NCI-H146 treated with DMSO at 0.1 percent for 48 hours (cell line): ENCODE measurements around the gene AMZ1.
"Not testable (repeated sequence)": the region's sequence is repeated elsewhere in the genome, so short reads cannot be mapped to it uniquely, and the experiment has no call there.

Experiments
- DNase-seq: peaks from one replicate; lab custom pipeline; 2025; ENCODE audit not compliant: unreplicated experiment; lab: John Stamatoyannopoulos, UW

AMZ1 gene

GRCh38 chr7:2725178-2726105 lies 37.4 kb downstream of the AMZ1 start:
- DNase-seq, result no peak

GRCh38 chr7:2726316-2727018 lies 38.5 kb downstream of the AMZ1 start:
- DNase-seq, result no peak

GRCh38 chr7:2727206-2727605 lies 39.2 kb downstream of the AMZ1 start:
- not testable (repeated sequence) for DNase-seq

- no peak for DNase-seq
These were observed 40.5 kb downstream of the AMZ1 start for GRCh38 chr7:2728316-2729030.

GRCh38 chr7:2729031-2729892 lies 41.3 kb downstream of the AMZ1 start:
- DNase-seq, result no peak

- no peak for DNase-seq
These were observed 42.1 kb downstream of the AMZ1 start for GRCh38 chr7:2729893-2730716.

- no peak for DNase-seq
These were observed 43.1 kb downstream of the AMZ1 start for GRCh38 chr7:2730846-2731770.

- DNase-seq, result no peak
These were observed 44.4 kb downstream of the AMZ1 start for GRCh38 chr7:2732388-2732787.

GRCh38 chr7:2732959-2733584 lies 45.1 kb downstream of the AMZ1 start:
- no peak for DNase-seq

GRCh38 chr7:2734084-2734686 lies 46.2 kb downstream of the AMZ1 start:
- no peak for DNase-seq

- DNase-seq, result no peak
These were observed 47.0 kb downstream of the AMZ1 start for GRCh38 chr7:2734751-2735571.

- no peak for DNase-seq
These were observed 47.7 kb downstream of the AMZ1 start for GRCh38 chr7:2735744-2736143.

GRCh38 chr7:2736411-2736914 lies 48.5 kb downstream of the AMZ1 start:
- DNase-seq, result no peak

GRCh38 chr7:2737005-2737743 lies 49.2 kb downstream of the AMZ1 start:
- DNase-seq, result not testable (repeated sequence)

GRCh38 chr7:2737771-2738540 lies 50.0 kb downstream of the AMZ1 start:
- no peak for DNase-seq
